ENCODE measurements around the gene M1AP.
"Not testable (repeated sequence)": the region's sequence is repeated elsewhere in the genome, so short reads cannot be mapped to it uniquely, and the experiment has no call there.

The M1AP gene

GRCh38 chr2:74653589-74653984 lies 5.5 kb upstream of the M1AP start:
- no peak for DNase-seq

GRCh38 chr2:74646834-74647482 lies 1.2 kb downstream of the M1AP start:
- no peak for DNase-seq

GRCh38 chr2:74646201-74646600 lies 1.9 kb downstream of the M1AP start:
- DNase-seq, result no peak

- DNase-seq, result no peak
These were observed 2.8 kb downstream of the M1AP start for GRCh38 chr2:74645344-74645743.

GRCh38 chr2:74639550-74639949 lies 8.6 kb downstream of the M1AP start:
- no peak for DNase-seq

GRCh38 chr2:74632939-74633312 lies 15.2 kb downstream of the M1AP start:
- DNase-seq, result no peak

- DNase-seq, result no peak
These were observed 15.8 kb downstream of the M1AP start for GRCh38 chr2:74632209-74632938.

GRCh38 chr2:74630454-74630853 lies 17.7 kb downstream of the M1AP start:
- not testable (repeated sequence) for DNase-seq

GRCh38 chr2:74628538-74629105 lies 19.5 kb downstream of the M1AP start:
- DNase-seq, result no peak

GRCh38 chr2:74625658-74626425 lies 22.3 kb downstream of the M1AP start:
- DNase-seq, result no peak

GRCh38 chr2:74620671-74621070 lies 27.5 kb downstream of the M1AP start:
- no peak for DNase-seq

GRCh38 chr2:74619651-74620297 lies 28.4 kb downstream of the M1AP start:
- no peak for DNase-seq

- no peak for DNase-seq
These were observed 29.6 kb downstream of the M1AP start for GRCh38 chr2:74618410-74619083.

- DNase-seq, result no peak
These were observed 31.0 kb downstream of the M1AP start for GRCh38 chr2:74617122-74617521.

- no peak for DNase-seq
These were observed 41.2 kb downstream of the M1AP start for GRCh38 chr2:74606927-74607326.

- no peak for DNase-seq
These were observed 44.7 kb downstream of the M1AP start for GRCh38 chr2:74603282-74604000.

GRCh38 chr2:74602586-74603281 lies 45.4 kb downstream of the M1AP start:
- DNase-seq, result no peak

GRCh38 chr2:74599676-74600075 lies 48.5 kb downstream of the M1AP start:
- DNase-seq, result no peak

- DNase-seq, result no peak
These were observed 50.7 kb downstream of the M1AP start for GRCh38 chr2:74597410-74597809.

- no peak for DNase-seq
These were observed 51.5 kb downstream of the M1AP start for GRCh38 chr2:74596584-74596983.
